Body of pancreas (tissue), 4 donors: ENCODE results near the gene CD209.

ENCODE experiments used
- POLR2A ChIP-seq, 3 donors: fragments of 450-650 bp; IDR thresholded peaks; one replicate each; pipeline ENCODE4 v1.6.1; 2016; ENCODE audit warnings: antibody characterized with exemption in 3 of 3, mild to moderate bottlenecking in 2 of 3
- TF ChIP-seq, protein P1 (sequence below), 7 experiments: fragments of 450-650 bp in 4 of 7; fragments of 200-600 bp in 3 of 7; sonication (generic) in 3 of 7; IDR thresholded peaks; one replicate each; pipeline ENCODE4 v1.5.1; 2016 to 2019; ENCODE audit warnings: antibody characterized with exemption in 7 of 7

DNA sequence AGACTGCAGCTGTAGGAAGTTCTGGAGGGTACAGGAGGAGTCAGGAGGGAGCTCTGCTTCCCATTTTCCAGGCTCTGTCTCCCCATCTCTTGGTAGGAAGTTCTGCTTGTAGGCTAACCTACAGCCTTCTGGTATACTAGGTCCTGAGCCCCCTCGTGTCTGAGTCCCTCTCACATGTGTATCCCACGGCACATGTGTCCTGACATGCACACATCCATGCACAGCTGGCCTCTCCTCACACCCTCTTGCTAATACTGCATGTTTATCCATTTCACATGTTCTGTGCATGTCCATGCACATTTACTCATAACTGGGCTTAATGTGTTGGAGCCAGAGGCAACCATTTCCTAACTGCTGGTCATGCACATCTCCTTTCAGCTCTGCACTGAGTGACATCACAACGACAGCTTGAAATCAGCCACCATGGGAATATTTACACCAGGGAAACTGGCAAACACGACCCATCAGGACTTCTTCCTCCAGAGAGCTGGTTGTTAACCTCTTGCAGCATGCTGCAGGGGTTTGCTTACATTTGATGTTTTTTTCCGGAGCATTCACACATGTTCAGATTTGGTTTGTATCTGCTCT lies 3.0 kb downstream of the CD209 start:
- TF ChIP-seq, protein P1, sequence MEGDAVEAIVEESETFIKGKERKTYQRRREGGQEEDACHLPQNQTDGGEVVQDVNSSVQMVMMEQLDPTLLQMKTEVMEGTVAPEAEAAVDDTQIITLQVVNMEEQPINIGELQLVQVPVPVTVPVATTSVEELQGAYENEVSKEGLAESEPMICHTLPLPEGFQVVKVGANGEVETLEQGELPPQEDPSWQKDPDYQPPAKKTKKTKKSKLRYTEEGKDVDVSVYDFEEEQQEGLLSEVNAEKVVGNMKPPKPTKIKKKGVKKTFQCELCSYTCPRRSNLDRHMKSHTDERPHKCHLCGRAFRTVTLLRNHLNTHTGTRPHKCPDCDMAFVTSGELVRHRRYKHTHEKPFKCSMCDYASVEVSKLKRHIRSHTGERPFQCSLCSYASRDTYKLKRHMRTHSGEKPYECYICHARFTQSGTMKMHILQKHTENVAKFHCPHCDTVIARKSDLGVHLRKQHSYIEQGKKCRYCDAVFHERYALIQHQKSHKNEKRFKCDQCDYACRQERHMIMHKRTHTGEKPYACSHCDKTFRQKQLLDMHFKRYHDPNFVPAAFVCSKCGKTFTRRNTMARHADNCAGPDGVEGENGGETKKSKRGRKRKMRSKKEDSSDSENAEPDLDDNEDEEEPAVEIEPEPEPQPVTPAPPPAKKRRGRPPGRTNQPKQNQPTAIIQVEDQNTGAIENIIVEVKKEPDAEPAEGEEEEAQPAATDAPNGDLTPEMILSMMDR (IDR thresholded peaks at IDR 0.05): no peak
- no peak for TF ChIP-seq POLR2A (IDR thresholded peaks at IDR 0.05)
